K562 (cell line): Measurements from ENCODE around the gene PDIA3. TPM values are rescaled to one million over a fixed set of nuclear protein-coding genes. Genes with fewer than 3 reads are reported as not detected.

Experiments
- ATAC-seq: fragments of 200-7000 bp; cut with Tn5 transposase; 3 replicates; pipeline ENCODE4 v1.9.1; 2020; ENCODE audit warnings: moderate library complexity
- BruUV-seq: library from RNA; stranded (reverse); fragments of 400-500 nt; replicated peaks from 2 replicates; lab custom pipeline; 2021; lab: Mats Ljungman, UMichigan
- CTCF ChIA-PET: fragments of 300-600 bp; formaldehyde crosslinking; extraction: SDS; loops from one replicate; lab custom pipeline; 2021; ENCODE audit warnings: low intra/inter-chr PET ratio; lab: Yijun Ruan, JAX
- POLR2A ChIA-PET: fragments of 300-600, 350-650 bp; sonication (Branson Sonifier 250); formaldehyde crosslinking; extraction: SDS; loops from one replicate; lab custom pipeline; 2021; ENCODE audit warnings: antibody characterized with exemption, inconsistent platforms; lab: Yijun Ruan, JAX
- DNase-seq, 4 experiments: peaks; one replicate each; pipeline versions ENCODE4 v3.0.0 to v3.0.0-alpha.2; 2011 to 2018; ENCODE audit warnings: low spot score in 3 of 4, mixed read lengths in 3 of 4; ENCODE audit errors: extremely low read depth in 1 of 4
- FAIRE-seq: peaks from 2 replicates; lab custom pipeline; 2011; peaks lifted over from hg19 to GRCh38; lab: Jason Lieb, UNC
- H2AFZ ChIP-seq: 2 replicates; pipeline ENCODE4 v1.6.0; 2011; ENCODE audit warnings: low read depth, low read length, control low read depth, inconsistent platforms
- H3K27ac ChIP-seq: fragments of 200-600 bp; 3 replicates; pipeline ENCODE4 v1.8.0; 2011; ENCODE audit warnings: low read depth, mild to moderate bottlenecking, control low read depth, inconsistent platforms, low read length, moderate library complexity, mixed read lengths; ENCODE audit errors: extremely low read depth
- H3K27me3 ChIP-seq, 2 experiments: fragments of 300-600 bp in 1 of 2; 2 replicates in 1 of 2; 3 replicates in 1 of 2; pipeline versions ENCODE4 v1.6.0 to v1.8.0; 2011; ENCODE audit warnings: inconsistent platforms in 2 of 2, low read length in 2 of 2, mild to moderate bottlenecking in 1 of 2, mixed read lengths in 1 of 2, moderate library complexity in 1 of 2; ENCODE audit not compliant: control insufficient read depth in 2 of 2, insufficient read depth in 2 of 2
- H3K36me3 ChIP-seq: fragments of 300-600 bp; 3 replicates; pipeline ENCODE4 v1.8.0; 2011; ENCODE audit warnings: mild to moderate bottlenecking, low read length, inconsistent platforms; ENCODE audit not compliant: control insufficient read depth, insufficient read depth
- H3K4me1 ChIP-seq, 2 experiments: fragments of 200-600 bp in 1 of 2; replicated peaks in 1 of 2; 2 replicates in 1 of 2; 3 replicates in 1 of 2; pipeline versions ENCODE4 v1.5.1 to v1.8.0; 2011; ENCODE audit warnings: inconsistent platforms in 2 of 2, low read length in 2 of 2, mild to moderate bottlenecking in 1 of 2, mixed read lengths in 1 of 2, moderate library complexity in 1 of 2; ENCODE audit not compliant: control insufficient read depth in 2 of 2, insufficient read depth in 2 of 2
- H3K4me2 ChIP-seq: 2 replicates; pipeline ENCODE4 v1.6.1; 2011; ENCODE audit warnings: low read length, control low read depth, inconsistent platforms, mixed read lengths; ENCODE audit not compliant: insufficient read depth
- H3K4me3 ChIP-seq: fragments of 200-600 bp; sonication (generic), shearing (Covaris generic); 2 replicates; pipeline ENCODE4 v1.5.1; 2016; ENCODE audit warnings: control low read depth, inconsistent platforms
- H3K79me2 ChIP-seq: fragments of 200-600 bp; 3 replicates; pipeline ENCODE4 v1.8.0; 2011; ENCODE audit warnings: low read length, inconsistent platforms; ENCODE audit not compliant: control insufficient read depth, insufficient read depth
- H3K9ac ChIP-seq, 2 experiments: 2 replicates each; pipeline versions ENCODE4 v1.6.0 to v1.6.1; 2011; ENCODE audit warnings: low read depth in 2 of 2, low read length in 2 of 2, control low read depth in 1 of 2, inconsistent platforms in 1 of 2, mild to moderate bottlenecking in 1 of 2, mixed read lengths in 1 of 2; ENCODE audit not compliant: insufficient read depth in 1 of 2
- H3K9me1 ChIP-seq: one replicate; pipeline ENCODE4 v1.6.0; 2011; ENCODE audit warnings: inconsistent platforms, mild to moderate bottlenecking, low read length, moderate library complexity; ENCODE audit not compliant: control insufficient read depth, insufficient read depth
- H3K9me3 ChIP-seq: replicated peaks from 2 replicates; pipeline ENCODE4 v1.5.1; 2011; ENCODE audit warnings: low read depth, low read length, inconsistent platforms; ENCODE audit not compliant: control insufficient read depth, insufficient read depth
- H4K20me1 ChIP-seq: replicated peaks from 2 replicates; pipeline ENCODE4 v1.6.1; 2011; ENCODE audit warnings: low read length, inconsistent platforms, mixed read lengths; ENCODE audit not compliant: control insufficient read depth, insufficient read depth
- ATF1 ChIP-seq, 2 experiments: fragments of 450-650 bp in 1 of 2; IDR thresholded peaks; 2 replicates each; pipeline ENCODE4 v1.6.1; 2016; ENCODE audit warnings: missing compliant biosample characterization in 1 of 2, missing genetic modification characterization in 1 of 2
- IRF2 ChIP-seq: sonication (generic); formaldehyde crosslinking; IDR thresholded peaks from 2 replicates; pipeline ENCODE4 v1.8.1; 2022; ENCODE audit warnings: mild to moderate bottlenecking, missing genetic modification reagents
- KDM5B ChIP-seq: fragments of 200-600 bp; sonication (generic); IDR thresholded peaks from 2 replicates; pipeline ENCODE4 v1.6.1; 2012; ENCODE audit warnings: low read depth, mild to moderate bottlenecking, moderate library complexity, low read length, control low read depth, inconsistent platforms; ENCODE audit not compliant: insufficient replicate concordance
- MECOM ChIP-seq: fragments of 250-450 bp; sonication (Bioruptor Pico); IDR thresholded peaks from 2 replicates; pipeline ENCODE4 v1.8.0; 2022; ENCODE audit warnings: inconsistent platforms
- MYNN ChIP-seq, 2 experiments: sonication (generic); formaldehyde crosslinking in 1 of 2; IDR thresholded peaks; 2 replicates each; pipeline versions ENCODE4 v1.5.0 to v1.6.1; 2016 to 2020; ENCODE audit warnings: antibody characterized with exemption in 1 of 2, missing genetic modification reagents in 1 of 2
- PML ChIP-seq: IDR thresholded peaks from 2 replicates; pipeline ENCODE4 v1.6.1; 2012; ENCODE audit warnings: low read length, inconsistent platforms
- POLR2AphosphoS2 ChIP-seq: IDR thresholded peaks from 2 replicates; pipeline ENCODE4 v1.6.1; 2012; ENCODE audit warnings: low read length, improper control_type of control experiment
- SUPT5H ChIP-seq: fragments of 450-650 bp; IDR thresholded peaks from 2 replicates; pipeline ENCODE4 v1.6.1; 2016
- WGBS: fragments of 100-300 bp; shearing (Covaris generic); methylation state at CpG from one replicate; pipeline ENCODE4 v1.1.6; 2016; ENCODE audit warnings: low coverage, mixed read lengths; ENCODE audit not compliant: insufficient coverage; ENCODE audit errors: missing lambda C conversion rate; 5-methylcytosine and 5-hydroxymethylcytosine counted together
- in situ Hi-C: fragments of 300-500 bp; cut with MboI; formaldehyde crosslinking; loops from 4 replicates; pipeline ENCODE4 v1.15.0; 2018; ENCODE audit warnings: inconsistent platforms, mixed read lengths
- intact Hi-C: fragments of 100-400 bp; cut with micrococcal nuclease; formaldehyde crosslinking; loops from 2 replicates; pipeline ENCODE4 v1.14.2; 2022
- polyA plus RNA-seq, 8 experiments: library from polyadenylated mRNA; depleted of rRNA in 4 of 8; stranded (reverse) in 5 of 8; unstranded in 3 of 8; fragments of >200 nt; fragmentation: Nextera tagmentation in 2 of 8; fragmentation: Illumina TruSeq in 1 of 8; extraction: Ambion mirVana in 2 of 8; extraction: Trizol in 1 of 8; gene quantifications; 2 replicates each; pipeline versions ENCODE4 v1.2.1 to v1.2.3, GENCODE V29; 2011 to 2014; ENCODE audit warnings: inconsistent platforms in 1 of 8, missing spikeins in 1 of 8
- total RNA-seq, 7 experiments: library from RNA; depleted of rRNA in 6 of 7; stranded (reverse); fragments of >200 nt in 6 of 7; fragmentation: Illumina TruSeq in 2 of 7; extraction: Trizol in 2 of 7; gene quantifications; 2 replicates each; pipeline versions ENCODE4 v1.2.1 to v1.2.3, GENCODE V29; 2011 to 2021; ENCODE audit warnings: low replicate concordance in 1 of 7
- TF ChIP-seq, protein P1 (sequence below), 2 experiments: IDR thresholded peaks; 2 replicates each; pipeline ENCODE4 v1.6.1; 2012; ENCODE audit warnings: improper control_type of control experiment in 2 of 2, low read depth in 2 of 2, low read length in 2 of 2, borderline replicate concordance in 1 of 2
- TF ChIP-seq, protein P2 (sequence below): fragments of 450-650 bp; formaldehyde crosslinking; conservative IDR thresholded peaks from 2 replicates; pipeline ENCODE4 v1.4.0; 2022; ENCODE audit warnings: mild to moderate bottlenecking, missing genetic modification characterization

The PDIA3 gene
- total and polyA plus RNA-seq, 9 of the 15 experiments (the other 6 are each of a cell fraction or from before 2014, with no cell fraction given) = 13.5 to 386 (median 149) TPM

DNA sequence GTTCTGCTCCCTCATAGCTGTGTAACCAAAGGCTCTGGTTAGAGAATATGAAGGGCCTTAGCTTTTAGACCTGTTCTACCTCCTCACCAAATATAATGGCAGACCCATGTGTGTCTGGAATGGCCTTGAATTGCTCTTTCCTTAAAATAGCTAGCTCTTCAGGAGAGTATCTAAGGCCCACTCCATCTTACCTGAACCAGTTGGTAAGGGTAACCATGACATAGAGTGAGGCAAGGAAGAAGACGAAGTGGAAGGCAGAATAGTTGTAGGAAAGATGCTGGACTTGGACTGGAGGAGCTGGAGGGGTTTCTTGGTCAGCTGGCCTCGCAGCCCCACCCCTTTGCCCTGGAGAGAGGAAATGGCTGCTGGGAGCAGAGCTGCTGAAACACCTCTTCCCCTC is 49.0 kb downstream of the PDIA3 start:
- Histone ChIP-seq H3K79me2 (peaks cover 36% of the 10 kb centered on the region), H3K4me3 (no peak overlapping the region), H3K9me3 (no peaks in the 10 kb centered on the region), H2AFZ (no peak overlapping the region), H3K27me3 (no peaks in the 10 kb centered on the region), H3K4me2 (no peak overlapping the region), H3K4me1 (peaks cover 41 to 47% of the 10 kb centered on the region in 2 experiments), H3K9me1 (peaks cover 17% of the 10 kb centered on the region), H3K9ac (peak overlapping the region in 1 of 2 experiments; percentile 39; a peak in 1 of 4 replicates), H4K20me1 (peaks cover 17% of the 10 kb centered on the region; the same call in 1 of the 2 replicates), H3K27ac (0 out of 3 replicates have a peak overlapping the region, but pooled peaks have one; percentile 45), H3K36me3 (peaks cover 62% of the 10 kb centered on the region)
- FAIRE-seq (no peak), ATAC-seq (no peak), DNase-seq (no peak)
- 84% methylated on average over 2 of the region's 2 CpGs for WGBS
- in situ Hi-C loops = no loop called here
- ChIA-PET CTCF (no interaction called here), POLR2A (interaction anchor here (0.6 to 4.5 kb wide), 10 partner anchors 9 to 1522 kb away, joined by 3 to 26 read pairs (median 4); partner anchors contain the start of genes GANC, MFAP1 and TMEM87A)
- intact Hi-C loops = no loop called here
- no TSS peak for BruUV-seq
- TF ChIP-seq ATF1 (CRISPR knock-in tag; IDR thresholded peaks at IDR 0.05) = no peak
- no peak for TF ChIP-seq ATF1 (tag; IDR thresholded peaks at IDR 0.05)
- peak; percentile 24; the same call in 1 of the 2 replicates for TF ChIP-seq SUPT5H
- TF ChIP-seq, protein P1, sequence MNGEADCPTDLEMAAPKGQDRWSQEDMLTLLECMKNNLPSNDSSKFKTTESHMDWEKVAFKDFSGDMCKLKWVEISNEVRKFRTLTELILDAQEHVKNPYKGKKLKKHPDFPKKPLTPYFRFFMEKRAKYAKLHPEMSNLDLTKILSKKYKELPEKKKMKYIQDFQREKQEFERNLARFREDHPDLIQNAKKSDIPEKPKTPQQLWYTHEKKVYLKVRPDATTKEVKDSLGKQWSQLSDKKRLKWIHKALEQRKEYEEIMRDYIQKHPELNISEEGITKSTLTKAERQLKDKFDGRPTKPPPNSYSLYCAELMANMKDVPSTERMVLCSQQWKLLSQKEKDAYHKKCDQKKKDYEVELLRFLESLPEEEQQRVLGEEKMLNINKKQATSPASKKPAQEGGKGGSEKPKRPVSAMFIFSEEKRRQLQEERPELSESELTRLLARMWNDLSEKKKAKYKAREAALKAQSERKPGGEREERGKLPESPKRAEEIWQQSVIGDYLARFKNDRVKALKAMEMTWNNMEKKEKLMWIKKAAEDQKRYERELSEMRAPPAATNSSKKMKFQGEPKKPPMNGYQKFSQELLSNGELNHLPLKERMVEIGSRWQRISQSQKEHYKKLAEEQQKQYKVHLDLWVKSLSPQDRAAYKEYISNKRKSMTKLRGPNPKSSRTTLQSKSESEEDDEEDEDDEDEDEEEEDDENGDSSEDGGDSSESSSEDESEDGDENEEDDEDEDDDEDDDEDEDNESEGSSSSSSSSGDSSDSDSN (IDR thresholded peaks at IDR 0.05; ENCODE audit: borderline replicate concordance in 1 of 2, low read depth in 2 of 2, low read length in 2 of 2) = no peak
- TF ChIP-seq MYNN (IDR thresholded peaks at IDR 0.05) = 0 out of 2 replicates have a peak, but pooled peaks have one; percentile 16
- TF ChIP-seq MYNN (CRISPR knock-in tag; IDR thresholded peaks at IDR 0.05) = no peak
- TF ChIP-seq, protein P2, sequence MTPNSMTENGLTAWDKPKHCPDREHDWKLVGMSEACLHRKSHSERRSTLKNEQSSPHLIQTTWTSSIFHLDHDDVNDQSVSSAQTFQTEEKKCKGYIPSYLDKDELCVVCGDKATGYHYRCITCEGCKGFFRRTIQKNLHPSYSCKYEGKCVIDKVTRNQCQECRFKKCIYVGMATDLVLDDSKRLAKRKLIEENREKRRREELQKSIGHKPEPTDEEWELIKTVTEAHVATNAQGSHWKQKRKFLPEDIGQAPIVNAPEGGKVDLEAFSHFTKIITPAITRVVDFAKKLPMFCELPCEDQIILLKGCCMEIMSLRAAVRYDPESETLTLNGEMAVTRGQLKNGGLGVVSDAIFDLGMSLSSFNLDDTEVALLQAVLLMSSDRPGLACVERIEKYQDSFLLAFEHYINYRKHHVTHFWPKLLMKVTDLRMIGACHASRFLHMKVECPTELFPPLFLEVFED (CRISPR knock-in tag) = 0 out of 2 replicates have a peak, but pooled peaks have one; percentile 3
- TF ChIP-seq KDM5B = peak; percentile 26
- 0 out of 2 replicates have a peak, but pooled peaks have one; percentile 61 for TF ChIP-seq POLR2AphosphoS2
- no peak for TF ChIP-seq IRF2 (CRISPR knock-in tag)
- TF ChIP-seq PML = 0 out of 2 replicates have a peak, but pooled peaks have one; percentile 9
- no peak for TF ChIP-seq MECOM (CRISPR knock-in tag)
